Bone marrow (tissue), 2 donors: Measurements from ENCODE around the gene BICC1.

Source experiments
- DNase-seq, 2 donors: peaks; one replicate each; lab custom pipeline; 2025; lab: John Stamatoyannopoulos, UW

The BICC1 gene

GRCh38 chr10:58752665-58753064 is 240.0 kb downstream of the BICC1 start:
- DNase-seq, result no peak

- DNase-seq, result no peak
Observed at GRCh38 chr10:58753425-58753824, 240.8 kb downstream of the BICC1 start.

- DNase-seq, result no peak
Observed at GRCh38 chr10:58754469-58755339, 242.0 kb downstream of the BICC1 start.

- DNase-seq, result no peak
Observed at GRCh38 chr10:58755340-58755610, 242.6 kb downstream of the BICC1 start.

GRCh38 chr10:58755677-58756076 is 243.0 kb downstream of the BICC1 start:
- DNase-seq, result no peak

GRCh38 chr10:58756130-58756719 is 243.6 kb downstream of the BICC1 start:
- DNase-seq, result no peak

GRCh38 chr10:58757352-58758065 is 244.8 kb downstream of the BICC1 start:
- DNase-seq, result no peak

GRCh38 chr10:58758321-58758720 is 245.6 kb downstream of the BICC1 start:
- no peak for DNase-seq

GRCh38 chr10:58764087-58764747 is 251.5 kb downstream of the BICC1 start:
- DNase-seq, result no peak

GRCh38 chr10:58765910-58766309 is 253.2 kb downstream of the BICC1 start:
- DNase-seq, result no peak

GRCh38 chr10:58767652-58768051 is 255.0 kb downstream of the BICC1 start:
- no peak for DNase-seq

GRCh38 chr10:58771863-58772262 is 259.2 kb downstream of the BICC1 start:
- no peak for DNase-seq

GRCh38 chr10:58772758-58773157 is 260.1 kb downstream of the BICC1 start:
- no peak for DNase-seq

GRCh38 chr10:58773341-58773740 is 260.7 kb downstream of the BICC1 start:
- no peak for DNase-seq

GRCh38 chr10:58773944-58774343 is 261.3 kb downstream of the BICC1 start:
- no peak for DNase-seq

GRCh38 chr10:58775960-58776567 is 263.4 kb downstream of the BICC1 start:
- no peak for DNase-seq

GRCh38 chr10:58776568-58777318 is 264.1 kb downstream of the BICC1 start:
- DNase-seq, result no peak

GRCh38 chr10:58778966-58779365 is 266.3 kb downstream of the BICC1 start:
- DNase-seq, result no peak

- DNase-seq, result no peak
Observed at GRCh38 chr10:58779594-58779993, 266.9 kb downstream of the BICC1 start.

GRCh38 chr10:58780476-58780875 is 267.8 kb downstream of the BICC1 start:
- no peak for DNase-seq

- peak in 1 of 2 donors; percentile 4 for DNase-seq
Observed at GRCh38 chr10:58781873-58782488, 269.3 kb downstream of the BICC1 start.
